Kidney (tissue), 14 donors: Measurements from ENCODE around the gene ZBTB9. TPM values are rescaled to one million over a fixed set of nuclear protein-coding genes. Genes with fewer than 3 reads are reported as not detected.

Experiments used
- DNase-seq, 5 donors: peaks; one replicate each; pipeline ENCODE4 v3.0.0-alpha.2; 2013 to 2020
- FAIRE-seq: peaks from 2 replicates; lab custom pipeline; 2012; peaks lifted over from hg19 to GRCh38; lab: Jason Lieb, UNC
- H3K27ac ChIP-seq, 2 donors: one replicate each; pipeline ENCODE4 v1.7.0; 2013; ENCODE audit warnings: low read depth in 2 of 2, low read length in 2 of 2, inconsistent platforms in 1 of 2
- H3K27me3 ChIP-seq: one replicate; pipeline ENCODE4 v1.7.1; 2013; ENCODE audit warnings: low read length, inconsistent platforms; ENCODE audit not compliant: control insufficient read depth, insufficient read depth
- H3K36me3 ChIP-seq, 3 donors: one replicate each; pipeline versions ENCODE4 v1.7.0 to v1.7.1; 2013; ENCODE audit warnings: low read length in 3 of 3, control low read depth in 1 of 3, inconsistent platforms in 1 of 3; ENCODE audit not compliant: insufficient read depth in 3 of 3, control insufficient read depth in 2 of 3
- H3K4me1 ChIP-seq, 3 donors: one replicate each; pipeline versions ENCODE4 v1.7.0 to v1.7.1; 2013; ENCODE audit warnings: low read length in 3 of 3, inconsistent platforms in 1 of 3, low read depth in 1 of 3; ENCODE audit not compliant: control insufficient read depth in 2 of 3, insufficient read depth in 2 of 3
- H3K4me3 ChIP-seq, 3 donors: one replicate each; pipeline versions ENCODE4 v1.7.0 to v1.8.1; 2013; ENCODE audit warnings: low read length in 3 of 3, control low read depth in 1 of 3, inconsistent platforms in 1 of 3
- H3K9ac ChIP-seq, 3 donors: one replicate each; pipeline versions ENCODE4 v1.7.0 to v1.7.1; 2013; ENCODE audit warnings: low read length in 3 of 3, control low read depth in 1 of 3, inconsistent platforms in 1 of 3
- H3K9me3 ChIP-seq, 3 donors: one replicate each; pipeline versions ENCODE4 v1.7.0 to v1.7.1; 2013; ENCODE audit warnings: low read length in 3 of 3, control low read depth in 1 of 3, inconsistent platforms in 1 of 3; ENCODE audit not compliant: control insufficient read depth in 2 of 3, insufficient read depth in 1 of 3
- CTCF ChIP-seq: IDR thresholded peaks from 3 replicates; pipeline ENCODE4 v1.5.1; 2012; ENCODE audit warnings: mild to moderate bottlenecking, moderate library complexity, borderline replicate concordance; ENCODE audit not compliant: insufficient read depth; ENCODE audit errors: extremely low read depth
- intact Hi-C: fragments of 100-400 bp; cut with DNase I; formaldehyde crosslinking; loops from one replicate; pipeline ENCODE4 v1.11.1; 2022
- polyA plus RNA-seq: library from polyadenylated mRNA; stranded (reverse); fragments of 350-450 nt; fragmentation: Illumina TruSeq; extraction: RNeasy Lipid Tissue Mini Kit (QIAGEN cat#74804); gene quantifications from one replicate; pipeline ENCODE4 v1.2.3, GENCODE V29; 2014; ENCODE audit warnings: low read depth, low replicate concordance; ENCODE audit not compliant: insufficient read depth
- total RNA-seq: library from RNA; stranded (reverse); fragmentation: NEBNext Ultra II Directional; extraction: Animal tissue kit (Norgen Biotek cat#: 25700); gene quantifications from one replicate; pipeline ENCODE4 v1.2.1, GENCODE V29; 2021
- donor health status: control.
- donor health status: control.
- donor health status: control.
- donor health status: control.
- donor health status: control.
- donor health status: DM: yes; HTN: yes; CAD: no.
- donor health status: Normal renal cell carcinoma (clear cell type).

ZBTB9 gene
- total and polyA plus RNA-seq, 2 donors from 2014 or later: 6.4 to 11.5 TPM

GRCh38 chr6:33410050-33410710, 44.2 kb upstream of the ZBTB9 start:
- peak overlapping the region; percentile 62 to 91 (median 78) for H3K4me3 ChIP-seq
- no peak for TF ChIP-seq CTCF
- H3K27me3 ChIP-seq: no peaks in the 10 kb centered on the region
- FAIRE-seq (no peak), DNase-seq (peak; percentile 98 to 100 (median 99))
- peaks cover 0 to 13% (median 7%) of the 10 kb centered on the region in 3 donors for H3K4me1 ChIP-seq
- peak overlapping the region in 2 of 3 donors; percentile 64 to 94 for H3K9ac ChIP-seq
- peak overlapping the region; percentile 92 to 95 for H3K27ac ChIP-seq
- intact Hi-C loops: no loop called here
- peaks cover 0 to 20% (median 18%) of the 10 kb centered on the region in 3 donors for H3K36me3 ChIP-seq
- H3K9me3 ChIP-seq: no peaks in the 10 kb centered on the region

- no peaks in the 10 kb centered on the region for H3K27me3 ChIP-seq
- FAIRE-seq (no peak), DNase-seq (peak in 1 of 5 donors; percentile 94)
- peaks cover 0 to 16% (median 7%) of the 10 kb centered on the region in 3 donors for H3K4me1 ChIP-seq
- no peaks in the 10 kb centered on the region for H3K9me3 ChIP-seq
- H3K27ac ChIP-seq: peak within 1 kb of the TSS; percentile 93 to 95
- peak within 1 kb of the TSS; percentile 64 to 97 (median 94) for H3K9ac ChIP-seq
- intact Hi-C loops: no loop called here
- peaks cover 0 to 26% (median 22%) of the 10 kb centered on the region in 3 donors for H3K36me3 ChIP-seq
- TF ChIP-seq CTCF: no peak
- peak within 1 kb of the TSS; percentile 78 to 91 (median 88) for H3K4me3 ChIP-seq
Observed at GRCh38 chr6:33410711-33411631, 43.4 kb upstream of the ZBTB9 start, which contains the start of gene PHF1. TSS of gene PHF1 (plus strand) at chr6:33411014. CDS start at chr6:33412264, 1,250 bp downstream.

- H3K36me3 ChIP-seq: peaks cover 0 to 26% (median 22%) of the 10 kb centered on the region in 3 donors
- intact Hi-C loops: no loop called here
- no peak for TF ChIP-seq CTCF
- peak overlapping the region; percentile 63 to 91 (median 88) for H3K4me3 ChIP-seq
- DNase-seq: peak in 2 of 5 donors; percentile 49 to 62
- peak overlapping the region; percentile 39 to 91 (median 44) for H3K9ac ChIP-seq
- H3K27ac ChIP-seq: peak overlapping the region; percentile 90 to 93
- peaks cover 0 to 19% (median 7%) of the 10 kb centered on the region in 3 donors for H3K4me1 ChIP-seq
- H3K9me3 ChIP-seq: no peaks in the 10 kb centered on the region
- no peak for FAIRE-seq
- no peaks in the 10 kb centered on the region for H3K27me3 ChIP-seq
Observed at GRCh38 chr6:33411632-33412005, 42.8 kb upstream of the ZBTB9 start.
